Keratinocyte (primary cell): ENCODE measurements around the gene CELSR1. TPM values are rescaled to one million over a fixed set of nuclear protein-coding genes. Genes with fewer than 3 reads are reported as not detected.

Experiments used
- DNase-seq: peaks from one replicate; pipeline ENCODE4 v3.0.0-alpha.2; 2011; ENCODE audit warnings: low read depth, missing footprints, low spot score
- FAIRE-seq: peaks from 2 replicates; lab custom pipeline; 2011; peaks lifted over from hg19 to GRCh38; lab: Jason Lieb, UNC
- H2AFZ ChIP-seq: 2 replicates; pipeline ENCODE4 v1.6.0; 2012; ENCODE audit warnings: low read length, control low read depth, inconsistent platforms; ENCODE audit not compliant: control insufficient read depth
- H3K27ac ChIP-seq: 2 replicates; pipeline ENCODE4 v1.5.1; 2011; ENCODE audit warnings: low read length; ENCODE audit not compliant: control insufficient read depth, insufficient read depth
- H3K27me3 ChIP-seq: 3 replicates; pipeline ENCODE4 v1.6.0; 2011; ENCODE audit warnings: low read length; ENCODE audit not compliant: control insufficient read depth, insufficient read depth; ENCODE audit errors: extremely low read depth
- H3K36me3 ChIP-seq, 2 experiments: 2 replicates in 1 of 2; 3 replicates in 1 of 2; pipeline ENCODE4 v1.5.1; 2011; ENCODE audit warnings: low read length in 2 of 2, mild to moderate bottlenecking in 1 of 2; ENCODE audit not compliant: control insufficient read depth in 2 of 2, insufficient read depth in 2 of 2; ENCODE audit errors: extremely low read depth in 1 of 2
- H3K4me1 ChIP-seq: 3 replicates; pipeline ENCODE4 v1.5.1; 2011; ENCODE audit warnings: low read length; ENCODE audit not compliant: control insufficient read depth, insufficient read depth; ENCODE audit errors: extremely low read depth
- H3K4me2 ChIP-seq: 3 replicates; pipeline ENCODE4 v1.6.0; 2011; ENCODE audit warnings: low read depth, low read length; ENCODE audit not compliant: control insufficient read depth, insufficient read depth; ENCODE audit errors: extremely low read depth
- H3K4me3 ChIP-seq, 3 experiments: fragments of 200-600 bp in 1 of 3; sonication (generic) in 1 of 3; 2 replicates in 2 of 3; 3 replicates in 1 of 3; pipeline ENCODE4 v1.5.1; 2011 to 2016; ENCODE audit warnings: low read length in 3 of 3, mild to moderate bottlenecking in 3 of 3, control low read depth in 2 of 3, inconsistent platforms in 1 of 3, low read depth in 1 of 3, mixed read lengths in 1 of 3, mixed run types in 1 of 3, moderate library complexity in 1 of 3; ENCODE audit not compliant: control insufficient read depth in 2 of 3, insufficient read depth in 2 of 3; ENCODE audit errors: extremely low read depth in 1 of 3
- H3K79me2 ChIP-seq: 2 replicates; pipeline ENCODE4 v1.6.0; 2012; ENCODE audit warnings: low read length; ENCODE audit not compliant: control insufficient read depth, insufficient read depth
- H3K9ac ChIP-seq: 3 replicates; pipeline ENCODE4 v1.6.0; 2011; ENCODE audit warnings: low read length; ENCODE audit not compliant: control insufficient read depth, insufficient read depth; ENCODE audit errors: extremely low read depth
- H3K9me1 ChIP-seq: 3 replicates; pipeline ENCODE4 v1.6.0; 2011; ENCODE audit warnings: low read length; ENCODE audit not compliant: control insufficient read depth, insufficient read depth; ENCODE audit errors: extremely low read depth
- H3K9me3 ChIP-seq: 2 replicates; pipeline ENCODE4 v1.5.1; 2012; ENCODE audit warnings: low read depth, low read length; ENCODE audit not compliant: control insufficient read depth
- H4K20me1 ChIP-seq: 3 replicates; pipeline ENCODE4 v1.6.0; 2011; ENCODE audit warnings: low read length; ENCODE audit not compliant: control insufficient read depth, insufficient read depth; ENCODE audit errors: extremely low read depth
- CTCF ChIP-seq, 3 experiments: IDR thresholded peaks in 1 of 3; conservative IDR thresholded peaks in 1 of 3; optimal IDR thresholded peaks in 1 of 3; 2 replicates in 2 of 3; 3 replicates in 1 of 3; pipeline versions ENCODE3 to v1.5.1; 2011; ENCODE audit warnings: low read length in 3 of 3, mild to moderate bottlenecking in 3 of 3, moderate library complexity in 2 of 3, control low read depth in 1 of 3, inconsistent platforms in 1 of 3; ENCODE audit not compliant: insufficient read depth in 2 of 3; ENCODE audit errors: extremely low read depth in 1 of 3
- EZH2 ChIP-seq: IDR thresholded peaks from one replicate; pipeline ENCODE4 v1.6.1; 2012; ENCODE audit warnings: inconsistent platforms, mild to moderate bottlenecking, low read length, moderate library complexity
- dilution Hi-C: fragments of 300-500 bp; cut with MboI; formaldehyde crosslinking; loops from one replicate; pipeline ENCODE4 v1.7.0; 2020; ENCODE audit warnings: low sequenced_read_pairs; ENCODE audit not compliant: extremely low pct_ligation_motif_present
- polyA plus RNA-seq, 5 experiments: library from polyadenylated mRNA; depleted of rRNA in 3 of 5; stranded (reverse) in 3 of 5; stranded (forward) in 1 of 5; unstranded in 1 of 5; fragments of >200 nt; gene quantifications; 1 replicate in 1 of 5; 2 replicates in 3 of 5; 3 replicates in 1 of 5; pipeline versions ENCODE4 v1.2.1 to v1.2.3, GENCODE V29; 2011 to 2012; ENCODE audit warnings: missing spikeins in 2 of 5, low read depth in 1 of 5, low replicate concordance in 1 of 5

Gene CELSR1
- polyA plus RNA-seq, 1 donor (not counting 4 experiments of a cell fraction or from before 2014, with no cell fraction given): 16.1 TPM

- DNase-seq: no peak
Observed at GRCh38 chr22:46473896-46474557, 63.4 kb downstream of the CELSR1 start.

GRCh38 chr22:46473021-46473779 is 64.2 kb downstream of the CELSR1 start:
- dilution Hi-C loops: no loop called here
- DNase-seq (no peak), FAIRE-seq (no peak)
- peaks cover 2 to 5% of the 10 kb centered on the region in 2 experiments for H3K36me3 ChIP-seq
- no peaks in the 10 kb centered on the region for H3K9me3 ChIP-seq
- no peak overlapping the region for H2AFZ ChIP-seq
- H3K9ac ChIP-seq: no peak overlapping the region
- H3K27ac ChIP-seq: no peak overlapping the region
- H3K4me1 ChIP-seq: peaks cover 14% of the 10 kb centered on the region
- peaks cover 16% of the 10 kb centered on the region for H3K79me2 ChIP-seq
- no peaks in the 10 kb centered on the region for H3K9me1 ChIP-seq
- peaks cover 6% of the 10 kb centered on the region for H4K20me1 ChIP-seq
- no peak overlapping the region for H3K4me3 ChIP-seq
- H3K4me2 ChIP-seq: no peak overlapping the region
- TF ChIP-seq CTCF (optimal IDR thresholded peaks at IDR 0.05 in 1 of 3, IDR thresholded peaks at IDR 0.05 in 1 of 3, conservative IDR thresholded peaks at IDR 0.05 in 1 of 3; ENCODE audit: extremely low read depth in 1 of 3, insufficient read depth in 2 of 3, low read length in 3 of 3): no peak
- no peak for TF ChIP-seq EZH2
- no peaks in the 10 kb centered on the region for H3K27me3 ChIP-seq

More at GRCh38 chr22:46473896-46474557, 63.4 kb downstream of the CELSR1 start:
- Histone ChIP-seq H3K9me1 (no peaks in the 10 kb centered on the region), H3K27ac (no peak overlapping the region), H3K79me2 (peaks cover 20% of the 10 kb centered on the region), H3K4me2 (no peak overlapping the region), H4K20me1 (peaks cover 6% of the 10 kb centered on the region), H2AFZ (no peak overlapping the region), H3K27me3 (no peaks in the 10 kb centered on the region), H3K4me3 (no peak overlapping the region), H3K36me3 (peaks cover 2 to 5% of the 10 kb centered on the region in 2 experiments), H3K9me3 (no peaks in the 10 kb centered on the region), H3K4me1 (peaks cover 14% of the 10 kb centered on the region), H3K9ac (no peak overlapping the region)
- no peak for TF ChIP-seq CTCF (optimal IDR thresholded peaks at IDR 0.05 in 1 of 3, IDR thresholded peaks at IDR 0.05 in 1 of 3, conservative IDR thresholded peaks at IDR 0.05 in 1 of 3; ENCODE audit: extremely low read depth in 1 of 3, insufficient read depth in 2 of 3, low read length in 3 of 3)
- TF ChIP-seq EZH2: no peak
- dilution Hi-C loops: no loop called here
- no peak for FAIRE-seq
